DOHH2 (cell line): ENCODE measurements around the gene KDM4F.

Experiments used
- H3F3A ChIP-seq: fragments of 200-600 bp; sonication (generic), shearing (Covaris generic); 2 replicates; pipeline ENCODE4 v1.6.0; 2016; ENCODE audit warnings: antibody characterized with exemption, mild to moderate bottlenecking; ENCODE audit not compliant: control insufficient read depth, insufficient read depth
- H3K27ac ChIP-seq: fragments of 200-600 bp; sonication (generic); 2 replicates; pipeline ENCODE4 v1.5.1; 2014; ENCODE audit warnings: low read depth, mild to moderate bottlenecking, low read length, moderate library complexity
- H3K27me3 ChIP-seq: fragments of 200-600 bp; sonication (generic); 2 replicates; pipeline ENCODE4 v1.6.1; 2014; ENCODE audit warnings: mild to moderate bottlenecking, low read length, mixed read lengths; ENCODE audit not compliant: control insufficient read depth
- H3K36me3 ChIP-seq: fragments of 200-600 bp; sonication (generic); 2 replicates; pipeline ENCODE4 v1.6.1; 2014; ENCODE audit warnings: mild to moderate bottlenecking, low read length, moderate library complexity, mixed read lengths; ENCODE audit not compliant: control insufficient read depth
- H3K4me1 ChIP-seq: fragments of 200-600 bp; sonication (generic); 2 replicates; pipeline ENCODE4 v1.6.1; 2014; ENCODE audit warnings: mild to moderate bottlenecking, low read length, mixed read lengths; ENCODE audit not compliant: control insufficient read depth
- H3K4me2 ChIP-seq: fragments of 200-600 bp; sonication (generic); 2 replicates; pipeline ENCODE4 v1.6.0; 2014; ENCODE audit warnings: mild to moderate bottlenecking, low read length, moderate library complexity
- H3K4me3 ChIP-seq: fragments of 200-600 bp; sonication (generic); 2 replicates; pipeline ENCODE4 v1.5.1; 2014; ENCODE audit warnings: mild to moderate bottlenecking, low read length, mixed read lengths
- H3K79me2 ChIP-seq: fragments of 200-600 bp; sonication (generic); 2 replicates; pipeline ENCODE4 v1.6.1; 2014; ENCODE audit warnings: mild to moderate bottlenecking, low read length, mixed read lengths; ENCODE audit not compliant: control insufficient read depth
- H3K9me2 ChIP-seq: fragments of 200-600 bp; sonication (generic); replicated peaks from 2 replicates; pipeline ENCODE4 v1.6.1; 2014; ENCODE audit warnings: mild to moderate bottlenecking, low read length, mixed read lengths; ENCODE audit not compliant: control insufficient read depth
- H3K9me3 ChIP-seq: fragments of 200-600 bp; sonication (generic); 2 replicates; pipeline ENCODE4 v1.6.1; 2014; ENCODE audit warnings: antibody characterized with exemption, low read length, mixed read lengths; ENCODE audit not compliant: control insufficient read depth, insufficient read depth
- H4K20me1 ChIP-seq: fragments of 200-600 bp; sonication (generic); 2 replicates; pipeline ENCODE4 v1.6.0; 2014; ENCODE audit warnings: low read depth, mild to moderate bottlenecking, antibody characterized with exemption, low read length, moderate library complexity; ENCODE audit not compliant: control insufficient read depth, insufficient read depth
- EZH2phosphoT487 ChIP-seq: fragments of 200-600 bp; sonication (generic); IDR thresholded peaks from 2 replicates; pipeline ENCODE4 v1.6.1; 2017; ENCODE audit warnings: borderline replicate concordance, mild to moderate bottlenecking, antibody characterized with exemption, low read length, moderate library complexity, mixed read lengths
- TF ChIP-seq, protein P1 (sequence below): fragments of 200-600 bp; sonication (generic); IDR thresholded peaks from one replicate; pipeline ENCODE4 v1.5.1; 2014; ENCODE audit warnings: antibody characterized with exemption, mild to moderate bottlenecking, low read depth, low read length; ENCODE audit not compliant: poor library complexity, severe bottlenecking

KDM4F gene

GRCh38 chr11:95078526-95078925, 29.3 kb downstream of the KDM4F start:
- Histone ChIP-seq H3K4me1 (peaks cover 12% of the 10 kb centered on the region), H3K4me3 (no peak overlapping the region), H3K9me3 (no peaks in the 10 kb centered on the region), H3K27me3 (no peaks in the 10 kb centered on the region), H3K79me2 (no peaks in the 10 kb centered on the region), H3F3A (no peaks in the 10 kb centered on the region), H3K4me2 (no peak overlapping the region), H3K9me2 (no peaks in the 10 kb centered on the region), H4K20me1 (no peaks in the 10 kb centered on the region), H3K27ac (no peak overlapping the region), H3K36me3 (no peaks in the 10 kb centered on the region)
- no peak for TF ChIP-seq EZH2phosphoT487
- TF ChIP-seq, protein P1, sequence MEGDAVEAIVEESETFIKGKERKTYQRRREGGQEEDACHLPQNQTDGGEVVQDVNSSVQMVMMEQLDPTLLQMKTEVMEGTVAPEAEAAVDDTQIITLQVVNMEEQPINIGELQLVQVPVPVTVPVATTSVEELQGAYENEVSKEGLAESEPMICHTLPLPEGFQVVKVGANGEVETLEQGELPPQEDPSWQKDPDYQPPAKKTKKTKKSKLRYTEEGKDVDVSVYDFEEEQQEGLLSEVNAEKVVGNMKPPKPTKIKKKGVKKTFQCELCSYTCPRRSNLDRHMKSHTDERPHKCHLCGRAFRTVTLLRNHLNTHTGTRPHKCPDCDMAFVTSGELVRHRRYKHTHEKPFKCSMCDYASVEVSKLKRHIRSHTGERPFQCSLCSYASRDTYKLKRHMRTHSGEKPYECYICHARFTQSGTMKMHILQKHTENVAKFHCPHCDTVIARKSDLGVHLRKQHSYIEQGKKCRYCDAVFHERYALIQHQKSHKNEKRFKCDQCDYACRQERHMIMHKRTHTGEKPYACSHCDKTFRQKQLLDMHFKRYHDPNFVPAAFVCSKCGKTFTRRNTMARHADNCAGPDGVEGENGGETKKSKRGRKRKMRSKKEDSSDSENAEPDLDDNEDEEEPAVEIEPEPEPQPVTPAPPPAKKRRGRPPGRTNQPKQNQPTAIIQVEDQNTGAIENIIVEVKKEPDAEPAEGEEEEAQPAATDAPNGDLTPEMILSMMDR, result no peak

DNA sequence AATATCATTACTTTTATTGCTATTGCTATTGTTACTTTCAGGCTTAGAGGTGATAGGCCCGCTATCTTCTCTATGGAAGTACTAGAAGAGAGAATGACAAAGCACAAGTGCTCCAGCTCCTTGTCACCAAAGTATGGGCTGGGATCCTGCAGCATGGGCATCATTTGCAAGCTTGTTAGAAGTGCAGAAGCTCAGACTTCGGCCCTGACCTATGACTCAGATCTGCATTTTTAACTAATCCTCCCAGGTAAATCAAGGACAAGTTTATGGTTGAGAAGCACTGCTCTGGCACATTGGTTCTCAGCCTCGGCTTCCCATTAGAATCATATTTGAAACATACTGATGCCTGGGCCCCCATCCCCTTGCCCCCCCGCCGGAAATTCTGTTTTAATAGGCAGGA, 31.8 kb downstream of the KDM4F start:
- no peak overlapping the region for H3K4me3 ChIP-seq
- no peaks in the 10 kb centered on the region for H3F3A ChIP-seq
- no peak overlapping the region for H3K4me2 ChIP-seq
- no peaks in the 10 kb centered on the region for H3K79me2 ChIP-seq
- peaks cover 11% of the 10 kb centered on the region for H3K4me1 ChIP-seq
- H3K36me3 ChIP-seq, result no peaks in the 10 kb centered on the region
- H3K9me2 ChIP-seq, result no peaks in the 10 kb centered on the region
- no peaks in the 10 kb centered on the region for H3K27me3 ChIP-seq
- H3K27ac ChIP-seq, result no peak overlapping the region
- TF ChIP-seq, protein P1, result no peak
- no peak for TF ChIP-seq EZH2phosphoT487
- H3K9me3 ChIP-seq, result no peaks in the 10 kb centered on the region
- no peaks in the 10 kb centered on the region for H4K20me1 ChIP-seq

DNA sequence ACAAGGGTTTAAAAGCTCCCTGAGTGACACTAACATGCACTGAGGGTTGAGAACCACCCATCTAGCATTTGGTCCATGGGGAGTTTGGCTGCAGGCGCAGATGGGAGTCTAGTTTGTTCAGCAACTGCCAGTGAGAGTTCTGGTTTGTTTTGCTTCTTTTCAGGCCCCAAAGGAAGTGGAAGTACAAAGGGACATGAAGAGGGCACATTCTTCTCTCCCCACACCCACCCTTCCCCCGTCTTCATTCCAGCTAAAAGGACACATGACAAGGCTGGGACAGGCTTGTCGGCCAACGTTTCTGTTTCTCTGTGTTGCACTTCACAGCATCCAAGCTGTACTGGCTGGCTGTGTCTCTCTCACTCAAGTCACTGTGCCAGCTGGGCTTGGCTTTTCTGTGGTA, 32.2 kb downstream of the KDM4F start:
- TF ChIP-seq, protein P1, result no peak
- TF ChIP-seq EZH2phosphoT487, result no peak
- H3K9me2 ChIP-seq, result no peaks in the 10 kb centered on the region
- H4K20me1 ChIP-seq, result no peaks in the 10 kb centered on the region
- peaks cover 7% of the 10 kb centered on the region for H3K4me1 ChIP-seq
- no peak overlapping the region for H3K4me2 ChIP-seq
- no peaks in the 10 kb centered on the region for H3K9me3 ChIP-seq
- no peaks in the 10 kb centered on the region for H3F3A ChIP-seq
- no peaks in the 10 kb centered on the region for H3K79me2 ChIP-seq
- H3K36me3 ChIP-seq, result no peaks in the 10 kb centered on the region
- H3K27ac ChIP-seq, result no peak overlapping the region
- H3K27me3 ChIP-seq, result no peaks in the 10 kb centered on the region
- no peak overlapping the region for H3K4me3 ChIP-seq

DNA sequence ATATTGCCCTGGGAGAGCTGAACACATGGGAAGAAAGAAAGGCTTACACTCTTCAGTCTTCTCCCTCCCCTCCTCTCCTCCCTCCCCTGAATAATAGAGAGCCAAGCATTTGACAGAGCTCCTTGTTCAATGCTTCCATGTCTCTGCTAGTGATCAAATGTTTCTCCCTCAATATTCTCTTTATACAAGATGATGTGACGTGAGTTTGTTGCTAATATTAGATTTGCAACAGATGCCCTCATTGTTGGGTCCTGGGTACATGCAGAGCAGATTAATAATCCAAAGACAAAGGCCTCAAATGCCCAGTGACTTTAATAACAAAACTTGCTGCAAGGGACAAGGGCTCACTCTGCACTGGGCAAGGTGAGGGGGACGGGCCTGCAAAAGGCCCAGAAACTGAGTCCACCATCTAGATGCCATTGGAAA, 33.4 kb downstream of the KDM4F start:
- Histone ChIP-seq H3K4me3 (no peak overlapping the region), H3K27me3 (no peaks in the 10 kb centered on the region), H3K79me2 (no peaks in the 10 kb centered on the region), H3F3A (no peaks in the 10 kb centered on the region), H3K27ac (no peak overlapping the region), H3K4me2 (no peak overlapping the region), H3K9me2 (no peaks in the 10 kb centered on the region), H4K20me1 (no peaks in the 10 kb centered on the region), H3K36me3 (no peaks in the 10 kb centered on the region), H3K9me3 (no peaks in the 10 kb centered on the region), H3K4me1 (no peaks in the 10 kb centered on the region)
- TF ChIP-seq EZH2phosphoT487, result no peak
- TF ChIP-seq, protein P1, result no peak
